Choroid plexus epithelial cell (primary cell): ENCODE measurements around the gene PAWR.
"Not testable (repeated sequence)": the region's sequence is repeated elsewhere in the genome, so short reads cannot be mapped to it uniquely, and the experiment has no call there.

ENCODE experiments used
- DNase-seq: peaks from one replicate; pipeline ENCODE4 v3.0.0-alpha.2; 2010; ENCODE audit warnings: low read depth
- H3K4me3 ChIP-seq: 2 replicates; pipeline ENCODE4 v1.5.1; 2011; ENCODE audit warnings: low read depth, mild to moderate bottlenecking, control low read depth, low read length, moderate library complexity
- CTCF ChIP-seq: conservative IDR thresholded peaks from 2 replicates; pipeline ENCODE4 v1.5.1; 2011; ENCODE audit warnings: low read depth, mild to moderate bottlenecking, control low read depth, inconsistent platforms, low read length, moderate library complexity

Gene PAWR

GRCh38 chr12:79686171-79686570, 4.6 kb downstream of the PAWR start:
- TF ChIP-seq CTCF, result no peak
- H3K4me3 ChIP-seq, result peak overlapping the region; percentile 97
- DNase-seq, result no peak

GRCh38 chr12:79685068-79685467, 5.7 kb downstream of the PAWR start:
- TF ChIP-seq CTCF, result no peak
- no peak overlapping the region for H3K4me3 ChIP-seq
- DNase-seq, result peak; percentile 69

GRCh38 chr12:79684338-79684737, 6.4 kb downstream of the PAWR start:
- DNase-seq, result not testable (repeated sequence)

GRCh38 chr12:79682593-79682992, 8.2 kb downstream of the PAWR start:
- H3K4me3 ChIP-seq, result no peak overlapping the region
- DNase-seq, result no peak
- no peak for TF ChIP-seq CTCF

More at GRCh38 chr12:79684338-79684737, 6.4 kb downstream of the PAWR start:
- H3K4me3 ChIP-seq, result not testable (repeated sequence)

GRCh38 chr12:79681008-79681590, 9.7 kb downstream of the PAWR start:
- DNase-seq, result peak; percentile 80
- TF ChIP-seq CTCF, result no peak
- no peak overlapping the region for H3K4me3 ChIP-seq

- no peak for TF ChIP-seq CTCF
- H3K4me3 ChIP-seq, result no peak overlapping the region
- no peak for DNase-seq
Observed at GRCh38 chr12:79680051-79680450, 10.7 kb downstream of the PAWR start.

GRCh38 chr12:79678306-79678705, 12.5 kb downstream of the PAWR start:
- no peak for TF ChIP-seq CTCF
- no peak for DNase-seq
- H3K4me3 ChIP-seq, result no peak overlapping the region

GRCh38 chr12:79677672-79678071, 13.1 kb downstream of the PAWR start:
- no peak for TF ChIP-seq CTCF
- no peak for DNase-seq
- H3K4me3 ChIP-seq, result no peak overlapping the region
